LHCN-M2 (cell line): Measurements from ENCODE around the gene CSNK1A1. TPM values are rescaled to one million over a fixed set of nuclear protein-coding genes. Genes with fewer than 3 reads are reported as not detected.

Source experiments
- total RNA-seq: library from RNA; depleted of rRNA; stranded (reverse); fragments of >200 nt; gene quantifications from 2 replicates; pipeline ENCODE4 v1.2.3, GENCODE V29; 2014; rRNA removed

The CSNK1A1 gene
- total RNA-seq, 1 experiment from 2014 or later, result 268 TPM

Other genes starting within 250 kb of the CSNK1A1 start
- 13.9 and 16.8 TPM in 2 replicates for gene GRPEL2, start 205.9 kb downstream of the CSNK1A1 start, total RNA-seq
- 5.9 and 6.3 TPM in 2 replicates for gene PCYOX1L, start 193.4 kb downstream of the CSNK1A1 start, total RNA-seq
- gene IL17B, start 172.1 kb downstream of the CSNK1A1 start, total RNA-seq, result not detected in 2 replicates
- gene ARHGEF37, start 30.1 kb upstream of the CSNK1A1 start, total RNA-seq, result 0.11 and 0.45 TPM in 2 replicates
- 0.63 and 1.0 TPM in 2 replicates for gene PPARGC1B, start 178.9 kb upstream of the CSNK1A1 start, total RNA-seq